GM12878 (cell line): Measurements from ENCODE around the gene TP63.

Experiments used
- BRCA1 ChIP-seq: IDR thresholded peaks from 2 replicates; pipeline ENCODE4 v1.6.1; 2011; ENCODE audit warnings: low read depth, low read length, improper control_type of control experiment
- CHD1 ChIP-seq: IDR thresholded peaks from 2 replicates; pipeline ENCODE4 v1.6.1; 2012; ENCODE audit warnings: low read depth, low read length, improper control_type of control experiment
- CTCF ChIP-seq, 3 experiments: IDR thresholded peaks in 2 of 3; conservative IDR thresholded peaks in 1 of 3; 2 replicates each; pipeline ENCODE4 v1.5.1; 2011; ENCODE audit warnings: low read depth in 3 of 3, low read length in 3 of 3, mild to moderate bottlenecking in 3 of 3, control low read depth in 2 of 3, moderate library complexity in 2 of 3, inconsistent platforms in 1 of 3, mixed read lengths in 1 of 3; ENCODE audit not compliant: control insufficient read depth in 2 of 3, insufficient read depth in 1 of 3; ENCODE audit errors: extremely low read depth in 1 of 3
- EP300 ChIP-seq, 2 experiments: fragments of 150-350 bp in 1 of 2; IDR thresholded peaks; 2 replicates each; pipeline ENCODE4 v1.6.1; 2011 to 2012; ENCODE audit warnings: low read depth in 2 of 2, low read length in 2 of 2, borderline replicate concordance in 1 of 2, improper control_type of control experiment in 1 of 2, inconsistent platforms in 1 of 2; ENCODE audit not compliant: control insufficient read depth in 1 of 2
- EZH2 ChIP-seq: IDR thresholded peaks from 2 replicates; pipeline ENCODE4 v1.6.1; 2012; ENCODE audit warnings: low read depth, mild to moderate bottlenecking, control low read depth, inconsistent platforms, low read length, borderline replicate concordance; ENCODE audit not compliant: control insufficient read depth
- JUND ChIP-seq: IDR thresholded peaks from 2 replicates; pipeline ENCODE4 v1.6.1; 2012; ENCODE audit warnings: low read depth, mild to moderate bottlenecking, low read length, improper control_type of control experiment, moderate library complexity
- NBN ChIP-seq: fragments of 450-650 bp; IDR thresholded peaks from 2 replicates; pipeline ENCODE4 v1.6.1; 2016
- POLR2A ChIP-seq: IDR thresholded peaks from 2 replicates; pipeline ENCODE4 v1.6.1; 2011; ENCODE audit warnings: low read depth, mild to moderate bottlenecking, low read length
- RAD21 ChIP-seq: IDR thresholded peaks from 2 replicates; pipeline ENCODE4 v1.6.1; 2011; ENCODE audit warnings: mild to moderate bottlenecking, low read depth, low read length, moderate library complexity; ENCODE audit not compliant: insufficient read depth
- SREBF1 ChIP-seq: IDR thresholded peaks from 2 replicates; pipeline ENCODE4 v1.6.1; 2012; ENCODE audit warnings: mild to moderate bottlenecking, low read length
- SRF ChIP-seq, 2 experiments: IDR thresholded peaks; 2 replicates each; pipeline ENCODE4 v1.6.1; 2011; ENCODE audit warnings: low read depth in 2 of 2, low read length in 2 of 2, mild to moderate bottlenecking in 1 of 2, moderate library complexity in 1 of 2
- ZNF24 ChIP-seq: fragments of 450-650 bp; IDR thresholded peaks from 2 replicates; pipeline ENCODE4 v1.6.1; 2017; ENCODE audit warnings: antibody characterized with exemption, mild to moderate bottlenecking
- TF ChIP-seq, protein P1 (sequence below): fragments of 150-350 bp; IDR thresholded peaks from 2 replicates; pipeline ENCODE4 v1.6.1; 2016; ENCODE audit warnings: low read depth, low read length

DNA sequence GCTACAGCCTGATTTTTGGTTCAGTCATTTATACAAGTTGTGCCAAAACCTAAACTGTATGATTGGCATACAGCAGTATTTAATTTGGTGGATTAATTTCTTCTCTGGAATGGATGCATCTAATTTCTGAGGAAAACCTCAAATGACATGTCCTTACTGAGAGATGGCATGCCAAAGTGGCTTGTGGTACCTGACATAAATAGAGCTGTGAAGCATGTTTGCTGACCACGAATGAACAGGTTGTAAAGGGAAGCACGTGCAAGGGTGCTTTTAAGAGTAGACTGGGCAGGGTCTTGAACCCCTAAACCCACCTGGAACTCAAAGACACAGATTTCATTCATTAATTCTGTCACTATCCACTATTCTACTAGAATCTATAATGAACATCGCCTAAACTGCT lies 77.2 kb downstream of the TP63 start:
- TF ChIP-seq BRCA1 (no peak), JUND (no peak), POLR2A (no peak), CTCF (IDR thresholded peaks at IDR 0.05 in 2 of 3, conservative IDR thresholded peaks at IDR 0.05 in 1 of 3; ENCODE audit: control insufficient read depth in 2 of 3, extremely low read depth in 1 of 3, insufficient read depth in 1 of 3, low read depth in 3 of 3, low read length in 3 of 3) (no peak), CHD1 (no peak), SREBF1 (no peak), EZH2 (no peak), RAD21 (no peak), SRF (IDR thresholded peaks at IDR 0.05; ENCODE audit: low read depth in 2 of 2, low read length in 2 of 2) (no peak), ZNF24 (peak; percentile 16; the same call in 1 of the 2 replicates), NBN (no peak), EP300 (IDR thresholded peaks at IDR 0.05; ENCODE audit: borderline replicate concordance in 1 of 2, control insufficient read depth in 1 of 2, low read depth in 2 of 2, low read length in 2 of 2) (no peak)
- TF ChIP-seq, protein P1, sequence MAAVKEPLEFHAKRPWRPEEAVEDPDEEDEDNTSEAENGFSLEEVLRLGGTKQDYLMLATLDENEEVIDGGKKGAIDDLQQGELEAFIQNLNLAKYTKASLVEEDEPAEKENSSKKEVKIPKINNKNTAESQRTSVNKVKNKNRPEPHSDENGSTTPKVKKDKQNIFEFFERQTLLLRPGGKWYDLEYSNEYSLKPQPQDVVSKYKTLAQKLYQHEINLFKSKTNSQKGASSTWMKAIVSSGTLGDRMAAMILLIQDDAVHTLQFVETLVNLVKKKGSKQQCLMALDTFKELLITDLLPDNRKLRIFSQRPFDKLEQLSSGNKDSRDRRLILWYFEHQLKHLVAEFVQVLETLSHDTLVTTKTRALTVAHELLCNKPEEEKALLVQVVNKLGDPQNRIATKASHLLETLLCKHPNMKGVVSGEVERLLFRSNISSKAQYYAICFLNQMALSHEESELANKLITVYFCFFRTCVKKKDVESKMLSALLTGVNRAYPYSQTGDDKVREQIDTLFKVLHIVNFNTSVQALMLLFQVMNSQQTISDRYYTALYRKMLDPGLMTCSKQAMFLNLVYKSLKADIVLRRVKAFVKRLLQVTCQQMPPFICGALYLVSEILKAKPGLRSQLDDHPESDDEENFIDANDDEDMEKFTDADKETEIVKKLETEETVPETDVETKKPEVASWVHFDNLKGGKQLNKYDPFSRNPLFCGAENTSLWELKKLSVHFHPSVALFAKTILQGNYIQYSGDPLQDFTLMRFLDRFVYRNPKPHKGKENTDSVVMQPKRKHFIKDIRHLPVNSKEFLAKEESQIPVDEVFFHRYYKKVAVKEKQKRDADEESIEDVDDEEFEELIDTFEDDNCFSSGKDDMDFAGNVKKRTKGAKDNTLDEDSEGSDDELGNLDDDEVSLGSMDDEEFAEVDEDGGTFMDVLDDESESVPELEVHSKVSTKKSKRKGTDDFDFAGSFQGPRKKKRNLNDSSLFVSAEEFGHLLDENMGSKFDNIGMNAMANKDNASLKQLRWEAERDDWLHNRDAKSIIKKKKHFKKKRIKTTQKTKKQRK, result no peak
